DND-41 (cell line): ENCODE data around the gene TMX3.

Source experiments
- ATAC-seq: fragments of 200-7000 bp; cut with Tn5 transposase; 3 replicates; pipeline ENCODE4 v1.9.1; 2021; ENCODE audit warnings: low read depth; ENCODE audit not compliant: insufficient read depth
- DNase-seq: peaks from one replicate; pipeline ENCODE4 v3.0.0-alpha.2; 2020
- H2AFZ ChIP-seq: 2 replicates; pipeline ENCODE4 v1.6.0; 2012; ENCODE audit warnings: low read depth, low read length
- H3K27ac ChIP-seq: 2 replicates; pipeline ENCODE4 v1.5.1; 2012; ENCODE audit warnings: low read length, inconsistent platforms
- H3K27me3 ChIP-seq: fragments of 200-600 bp; sonication (generic); 2 replicates; pipeline ENCODE4 v1.6.0; 2012; ENCODE audit warnings: low read length, mild to moderate bottlenecking, inconsistent platforms; ENCODE audit not compliant: insufficient read depth, poor library complexity
- H3K36me3 ChIP-seq: 2 replicates; pipeline ENCODE4 v1.5.1; 2012; ENCODE audit warnings: low read length, inconsistent platforms; ENCODE audit not compliant: insufficient read depth
- H3K4me1 ChIP-seq: 2 replicates; pipeline ENCODE4 v1.5.1; 2012; ENCODE audit warnings: mild to moderate bottlenecking, low read length; ENCODE audit not compliant: insufficient read depth
- H3K4me2 ChIP-seq: 2 replicates; pipeline ENCODE4 v1.6.0; 2012; ENCODE audit warnings: mild to moderate bottlenecking, moderate library complexity, low read length, inconsistent platforms; ENCODE audit not compliant: insufficient read depth
- H3K4me3 ChIP-seq, 2 experiments: fragments of 200-600 bp in 1 of 2; shearing (Covaris generic) in 1 of 2; 2 replicates each; pipeline ENCODE4 v1.5.1; 2012 to 2016; ENCODE audit warnings: inconsistent platforms in 2 of 2, low read length in 2 of 2, mild to moderate bottlenecking in 2 of 2, low read depth in 1 of 2, moderate library complexity in 1 of 2
- H3K79me2 ChIP-seq: 2 replicates; pipeline ENCODE4 v1.6.0; 2012; ENCODE audit warnings: low read length, inconsistent platforms; ENCODE audit not compliant: insufficient read depth
- H3K9ac ChIP-seq: 2 replicates; pipeline ENCODE4 v1.6.0; 2012; ENCODE audit warnings: low read depth, mild to moderate bottlenecking, inconsistent platforms, low read length, moderate library complexity
- H3K9me3 ChIP-seq: 2 replicates; pipeline ENCODE4 v1.5.1; 2012; ENCODE audit warnings: low read length, moderate library complexity, mild to moderate bottlenecking, inconsistent platforms; ENCODE audit not compliant: insufficient read depth, severe bottlenecking
- H4K20me1 ChIP-seq: 2 replicates; pipeline ENCODE4 v1.6.0; 2012; ENCODE audit warnings: low read length; ENCODE audit not compliant: insufficient read depth
- EZH2 ChIP-seq: IDR thresholded peaks from 3 replicates; pipeline ENCODE4 v1.6.1; 2012; ENCODE audit warnings: borderline replicate concordance, low read depth, mild to moderate bottlenecking, moderate library complexity, low read length, inconsistent platforms; ENCODE audit not compliant: severe bottlenecking
- TF ChIP-seq, protein P1 (sequence below): IDR thresholded peaks from 2 replicates; pipeline ENCODE4 v1.5.1; 2012; ENCODE audit warnings: borderline replicate concordance, low read length, moderate library complexity, mild to moderate bottlenecking; ENCODE audit not compliant: poor library complexity, severe bottlenecking; ENCODE audit errors: extremely low read depth

TMX3 gene

DNA sequence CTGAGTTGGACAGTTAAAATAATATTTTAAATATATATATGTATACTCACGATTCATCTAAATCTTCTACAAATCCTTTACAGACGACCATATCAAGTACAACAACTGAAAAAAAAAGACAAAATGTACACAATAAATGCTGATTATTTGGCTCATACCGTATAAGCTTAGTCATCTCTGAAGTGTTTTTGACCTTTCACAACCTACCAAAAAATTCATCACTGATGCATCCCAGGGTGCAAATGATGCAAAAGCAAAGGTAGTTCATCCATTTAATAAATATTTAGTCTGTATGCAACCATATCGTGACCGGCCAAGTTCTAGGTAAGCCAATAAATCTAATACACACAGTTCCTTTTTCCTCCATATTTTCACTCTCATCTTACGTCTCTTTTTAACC, 1.1 kb downstream of the TMX3 start:
- Histone ChIP-seq H3K4me2 (peak overlapping the region; percentile 85), H2AFZ (0 out of 2 replicates have a peak overlapping the region, but pooled peaks have one; percentile 97)

DNA sequence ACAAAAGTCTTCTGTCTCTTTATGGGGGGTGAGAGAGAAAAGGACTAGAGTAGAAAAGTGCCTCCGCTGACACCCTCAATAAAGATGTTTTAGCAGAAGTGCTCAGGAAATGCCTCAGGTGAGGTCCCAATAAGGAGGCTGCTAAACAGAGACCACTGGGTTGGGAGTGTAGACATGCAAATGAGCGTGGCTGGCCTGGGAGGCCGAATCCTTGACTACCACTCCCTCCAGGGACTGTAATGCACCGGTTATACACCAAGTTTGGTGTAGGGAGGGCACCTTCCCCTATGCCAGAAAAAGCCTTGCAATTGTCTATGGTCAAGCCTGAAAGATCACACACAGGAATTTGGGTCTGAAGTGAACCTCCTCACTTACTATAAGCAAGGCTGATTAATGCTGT, 1.8 kb downstream of the TMX3 start:
- H2AFZ ChIP-seq, result no peak overlapping the region
- H3K27me3 ChIP-seq, result no peaks in the 10 kb centered on the region
- H4K20me1 ChIP-seq, result peaks cover 27% of the 10 kb centered on the region; the same call in 1 of the 2 replicates
- DNase-seq (no peak), ATAC-seq (no peak)
- no peaks in the 10 kb centered on the region for H3K9me3 ChIP-seq
- peaks cover 52% of the 10 kb centered on the region for H3K36me3 ChIP-seq
- peaks cover 80% of the 10 kb centered on the region for H3K79me2 ChIP-seq
- H3K4me2 ChIP-seq, result peak overlapping the region; percentile 85
- H3K27ac ChIP-seq, result 0 out of 2 replicates have a peak overlapping the region, but pooled peaks have one; percentile 9
- peak overlapping the region; percentile 78 to 90; a peak in 3 of 4 replicates for H3K4me3 ChIP-seq
- H3K9ac ChIP-seq, result peak overlapping the region; percentile 93
- H3K4me1 ChIP-seq, result peaks cover 42% of the 10 kb centered on the region
- TF ChIP-seq, protein P1, sequence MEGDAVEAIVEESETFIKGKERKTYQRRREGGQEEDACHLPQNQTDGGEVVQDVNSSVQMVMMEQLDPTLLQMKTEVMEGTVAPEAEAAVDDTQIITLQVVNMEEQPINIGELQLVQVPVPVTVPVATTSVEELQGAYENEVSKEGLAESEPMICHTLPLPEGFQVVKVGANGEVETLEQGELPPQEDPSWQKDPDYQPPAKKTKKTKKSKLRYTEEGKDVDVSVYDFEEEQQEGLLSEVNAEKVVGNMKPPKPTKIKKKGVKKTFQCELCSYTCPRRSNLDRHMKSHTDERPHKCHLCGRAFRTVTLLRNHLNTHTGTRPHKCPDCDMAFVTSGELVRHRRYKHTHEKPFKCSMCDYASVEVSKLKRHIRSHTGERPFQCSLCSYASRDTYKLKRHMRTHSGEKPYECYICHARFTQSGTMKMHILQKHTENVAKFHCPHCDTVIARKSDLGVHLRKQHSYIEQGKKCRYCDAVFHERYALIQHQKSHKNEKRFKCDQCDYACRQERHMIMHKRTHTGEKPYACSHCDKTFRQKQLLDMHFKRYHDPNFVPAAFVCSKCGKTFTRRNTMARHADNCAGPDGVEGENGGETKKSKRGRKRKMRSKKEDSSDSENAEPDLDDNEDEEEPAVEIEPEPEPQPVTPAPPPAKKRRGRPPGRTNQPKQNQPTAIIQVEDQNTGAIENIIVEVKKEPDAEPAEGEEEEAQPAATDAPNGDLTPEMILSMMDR, result no peak
- no peak for TF ChIP-seq EZH2

More for the DNA sequence above, 1.1 kb downstream of the TMX3 start:
- peaks cover 46% of the 10 kb centered on the region for H3K36me3 ChIP-seq
- H3K9me3 ChIP-seq, result no peaks in the 10 kb centered on the region
- peak overlapping the region; percentile 78 to 90 for H3K4me3 ChIP-seq
- peaks cover 42% of the 10 kb centered on the region for H3K4me1 ChIP-seq
- TF ChIP-seq, protein P1, result no peak
- no peak for TF ChIP-seq EZH2
- peaks cover 21% of the 10 kb centered on the region; the same call in 1 of the 2 replicates for H4K20me1 ChIP-seq
- no peak for DNase-seq
- no peaks in the 10 kb centered on the region for H3K27me3 ChIP-seq
- ATAC-seq, result no peak
- peaks cover 73% of the 10 kb centered on the region for H3K79me2 ChIP-seq
- peak overlapping the region; percentile 93 for H3K9ac ChIP-seq
- H3K27ac ChIP-seq, result peak overlapping the region; percentile 92

DNA sequence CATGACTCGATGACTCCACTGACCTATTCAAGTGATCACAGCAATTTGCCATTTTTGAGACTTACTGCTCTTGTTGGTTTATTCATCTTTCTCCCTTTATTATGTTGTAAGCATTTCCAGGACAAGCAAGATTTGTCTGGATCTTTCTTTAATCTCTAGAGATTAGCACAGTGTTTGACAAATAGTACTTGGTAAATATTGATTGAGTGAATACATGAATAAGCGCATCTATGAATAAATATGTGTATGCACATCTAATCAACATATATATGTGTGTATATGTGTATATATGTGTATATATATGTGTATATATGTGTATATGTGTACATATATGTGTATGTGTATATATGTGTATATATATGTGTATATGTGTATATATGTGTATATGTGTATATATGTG, 7.3 kb downstream of the TMX3 start:
- no peak for ATAC-seq
- Histone ChIP-seq H3K4me3 (no peak overlapping the region), H3K27me3 (no peaks in the 10 kb centered on the region), H3K4me1 (peaks cover 15% of the 10 kb centered on the region), H3K4me2 (no peak overlapping the region), H3K27ac (no peak overlapping the region), H3K9ac (no peak overlapping the region), H3K36me3 (peaks cover 88% of the 10 kb centered on the region), H4K20me1 (peaks cover 33% of the 10 kb centered on the region), H2AFZ (no peak overlapping the region), H3K9me3 (no peaks in the 10 kb centered on the region), H3K79me2 (peaks cover 85% of the 10 kb centered on the region)
- TF ChIP-seq EZH2, result no peak
- TF ChIP-seq, protein P1, result no peak
- no peak for DNase-seq
